Hindlimb muscle (tissue), 1 donor: ENCODE results near the gene PPFIBP1. TPM values are rescaled to one million over a fixed set of nuclear protein-coding genes. Genes with fewer than 3 reads are reported as not detected.
"Not testable (repeated sequence)": the region's sequence is repeated elsewhere in the genome, so short reads cannot be mapped to it uniquely, and the experiment has no call there.

Source experiments
- DNase-seq: peaks from one replicate; pipeline ENCODE4 v3.0.0-alpha.2; 2013
- polyA plus RNA-seq: library from polyadenylated mRNA; unstranded; fragments of 120-200 nt; gene quantifications from one replicate; pipeline ENCODE4 v1.2.1, GENCODE V29; 2013; ENCODE audit not compliant: insufficient read length

PPFIBP1 gene
- polyA plus RNA-seq, 1 donor: 36.8 TPM

- DNase-seq: no peak
Measured at GRCh38 chr12:27730097-27730588, 206.1 kb downstream of the PPFIBP1 start.

- no peak for DNase-seq
Measured at GRCh38 chr12:27732281-27732680, 208.3 kb downstream of the PPFIBP1 start.

GRCh38 chr12:27733052-27733656, 209.1 kb downstream of the PPFIBP1 start:
- peak; percentile 25 for DNase-seq

- DNase-seq: no peak
Measured at GRCh38 chr12:27733791-27734190, 209.8 kb downstream of the PPFIBP1 start.

- DNase-seq: not testable (repeated sequence)
Measured at GRCh38 chr12:27734321-27734720, 210.3 kb downstream of the PPFIBP1 start.

GRCh38 chr12:27743601-27744000, 219.6 kb downstream of the PPFIBP1 start:
- no peak for DNase-seq

Other genes with a start within 250 kb of the PPFIBP1 start
- gene BMAL2, start 191.4 kb upstream of the PPFIBP1 start, polyA plus RNA-seq: 1.2 TPM
- gene SMCO2, start 77.5 kb upstream of the PPFIBP1 start, polyA plus RNA-seq: not detected
- 1.4 TPM for gene REP15, start 172.2 kb downstream of the PPFIBP1 start, polyA plus RNA-seq
- gene MRPS35, start 186.6 kb downstream of the PPFIBP1 start, polyA plus RNA-seq: 45.2 TPM